Thymus (tissue), 11 donors: ENCODE data around the gene CAMKMT. TPM values are rescaled to one million over a fixed set of nuclear protein-coding genes. Genes with fewer than 3 reads are reported as not detected.

ENCODE experiments used
- DNase-seq, 9 donors: peaks; one replicate each; pipeline ENCODE4 v3.0.0-alpha.2; 2013; ENCODE audit warnings: low spot score in 9 of 9, low read depth in 6 of 9, missing footprints in 1 of 9
- H3K27ac ChIP-seq, 2 donors: one replicate each; pipeline ENCODE4 v1.5.1; 2013; ENCODE audit warnings: control low read depth in 1 of 2, low read depth in 1 of 2, low read length in 1 of 2, mild to moderate bottlenecking in 1 of 2, moderate library complexity in 1 of 2
- H3K27me3 ChIP-seq, 2 donors: one replicate each; pipeline ENCODE4 v1.5.1; 2013; ENCODE audit warnings: low read length in 1 of 2; ENCODE audit not compliant: control insufficient read depth in 2 of 2, insufficient read depth in 1 of 2
- H3K36me3 ChIP-seq, 2 donors: one replicate each; pipeline ENCODE4 v1.5.1; 2013; ENCODE audit warnings: low read length in 1 of 2, mild to moderate bottlenecking in 1 of 2, moderate library complexity in 1 of 2; ENCODE audit not compliant: control insufficient read depth in 2 of 2, insufficient read depth in 2 of 2
- H3K4me1 ChIP-seq, 2 donors: one replicate each; pipeline ENCODE4 v1.5.1; 2013; ENCODE audit warnings: low read length in 2 of 2; ENCODE audit not compliant: control insufficient read depth in 2 of 2, insufficient read depth in 2 of 2
- H3K4me3 ChIP-seq, 2 donors: one replicate each; pipeline ENCODE4 v1.5.1; 2013; ENCODE audit warnings: low read length in 2 of 2, control low read depth in 1 of 2, mild to moderate bottlenecking in 1 of 2
- H3K9me3 ChIP-seq, 2 donors: one replicate each; pipeline ENCODE4 v1.5.1; 2013; ENCODE audit warnings: low read length in 1 of 2, mild to moderate bottlenecking in 1 of 2; ENCODE audit not compliant: control insufficient read depth in 2 of 2, insufficient read depth in 1 of 2
- WGBS: extraction: QIAGEN DNeasy Blood & Tissue Kit; methylation state at CpG from one replicate; pipeline ENCODE4 v1.1.7; 2013; 5-methylcytosine and 5-hydroxymethylcytosine counted together
- polyA plus RNA-seq: library from polyadenylated mRNA; stranded (reverse); fragments of 200-250 nt; gene quantifications from one replicate; pipeline ENCODE4 v1.2.3, GENCODE V29; 2013
- total RNA-seq: library from RNA; stranded (reverse); fragments of 120-200 nt; gene quantifications from one replicate; pipeline ENCODE4 v1.2.4, GENCODE V29; 2013
- donor health status: healthy.

The CAMKMT gene
- total and polyA plus RNA-seq, 2 donors, result 7.0 to 7.4 TPM

GRCh38 chr2:44526352-44526751 is 164.6 kb downstream of the CAMKMT start:
- no peak for DNase-seq
- WGBS, result 95% methylated on average over 4 of the region's 4 CpGs
- H3K4me3 ChIP-seq, result no peak overlapping the region
- H3K36me3 ChIP-seq, result no peaks in the 10 kb centered on the region
- H3K27me3 ChIP-seq, result no peaks in the 10 kb centered on the region
- peaks cover 0 to 6% of the 10 kb centered on the region in 2 donors for H3K9me3 ChIP-seq
- H3K27ac ChIP-seq, result no peak overlapping the region
- H3K4me1 ChIP-seq, result no peaks in the 10 kb centered on the region

GRCh38 chr2:44528595-44528994 is 166.8 kb downstream of the CAMKMT start:
- DNase-seq, result no peak
- no peaks in the 10 kb centered on the region for H3K36me3 ChIP-seq
- no peaks in the 10 kb centered on the region for H3K4me1 ChIP-seq
- no peak overlapping the region for H3K27ac ChIP-seq
- H3K27me3 ChIP-seq, result no peaks in the 10 kb centered on the region
- WGBS, result 94% methylated on average over 1 of the region's 1 CpG
- no peaks in the 10 kb centered on the region for H3K9me3 ChIP-seq
- no peak overlapping the region for H3K4me3 ChIP-seq

GRCh38 chr2:44529448-44529847 is 167.7 kb downstream of the CAMKMT start:
- Histone ChIP-seq H3K36me3 (no peaks in the 10 kb centered on the region), H3K4me3 (no peak overlapping the region), H3K4me1 (no peaks in the 10 kb centered on the region), H3K27me3 (no peaks in the 10 kb centered on the region), H3K9me3 (no peaks in the 10 kb centered on the region), H3K27ac (no peak overlapping the region)
- DNase-seq, result no peak

- H3K36me3 ChIP-seq, result no peaks in the 10 kb centered on the region
- H3K27me3 ChIP-seq, result no peaks in the 10 kb centered on the region
- H3K9me3 ChIP-seq, result no peaks in the 10 kb centered on the region
- no peak overlapping the region for H3K4me3 ChIP-seq
- WGBS, result 95% methylated on average over 2 of the region's 2 CpGs
- no peak for DNase-seq
- no peak overlapping the region for H3K27ac ChIP-seq
- H3K4me1 ChIP-seq, result no peaks in the 10 kb centered on the region
Measured at GRCh38 chr2:44531289-44531688, 169.5 kb downstream of the CAMKMT start.

- Histone ChIP-seq H3K4me1 (no peaks in the 10 kb centered on the region), H3K4me3 (no peak overlapping the region), H3K9me3 (no peaks in the 10 kb centered on the region), H3K27ac (no peak overlapping the region), H3K27me3 (no peaks in the 10 kb centered on the region), H3K36me3 (no peaks in the 10 kb centered on the region)
- no peak for DNase-seq
- WGBS, result 95% methylated on average over 2 of the region's 2 CpGs
Measured at GRCh38 chr2:44532031-44532430, 170.3 kb downstream of the CAMKMT start.

GRCh38 chr2:44533508-44533907 is 171.8 kb downstream of the CAMKMT start:
- Histone ChIP-seq H3K4me3 (no peak overlapping the region), H3K27ac (no peak overlapping the region), H3K27me3 (no peaks in the 10 kb centered on the region), H3K4me1 (no peaks in the 10 kb centered on the region), H3K9me3 (no peaks in the 10 kb centered on the region), H3K36me3 (no peaks in the 10 kb centered on the region)
- 97% methylated on average over 1 of the region's 1 CpG for WGBS
- no peak for DNase-seq

- no peak overlapping the region for H3K4me3 ChIP-seq
- H3K27ac ChIP-seq, result no peak overlapping the region
- H3K36me3 ChIP-seq, result no peaks in the 10 kb centered on the region
- H3K4me1 ChIP-seq, result no peaks in the 10 kb centered on the region
- 97% methylated on average over 1 of the region's 1 CpG for WGBS
- no peaks in the 10 kb centered on the region for H3K27me3 ChIP-seq
- H3K9me3 ChIP-seq, result no peaks in the 10 kb centered on the region
- DNase-seq, result no peak
Measured at GRCh38 chr2:44535376-44535775, 173.6 kb downstream of the CAMKMT start.

- Histone ChIP-seq H3K36me3 (no peaks in the 10 kb centered on the region), H3K27me3 (no peaks in the 10 kb centered on the region), H3K4me3 (no peak overlapping the region), H3K27ac (no peak overlapping the region), H3K9me3 (no peaks in the 10 kb centered on the region), H3K4me1 (no peaks in the 10 kb centered on the region)
- DNase-seq, result no peak
- 96% methylated on average over 2 of the region's 2 CpGs for WGBS
Measured at GRCh38 chr2:44537264-44537663, 175.5 kb downstream of the CAMKMT start.

GRCh38 chr2:44542520-44542919 is 180.8 kb downstream of the CAMKMT start:
- no peaks in the 10 kb centered on the region for H3K36me3 ChIP-seq
- WGBS, result 100% methylated on average over 2 of the region's 2 CpGs
- no peaks in the 10 kb centered on the region for H3K9me3 ChIP-seq

More at GRCh38 chr2:44542520-44542919, 180.8 kb downstream of the CAMKMT start:
- DNase-seq, result no peak
- Histone ChIP-seq H3K27ac (no peak overlapping the region), H3K27me3 (no peaks in the 10 kb centered on the region), H3K4me1 (no peaks in the 10 kb centered on the region), H3K4me3 (no peak overlapping the region)
